GM12801 (cell line): ENCODE results near the gene SUGCT.

ENCODE experiments used
- CTCF ChIP-seq: IDR thresholded peaks from one replicate; pipeline ENCODE4 v1.5.1; 2011; ENCODE audit warnings: control low read depth; ENCODE audit not compliant: insufficient read length; ENCODE audit errors: extremely low read depth

Gene SUGCT

GRCh38 chr7:40551685-40552576 is 417.1 kb downstream of the SUGCT start:
- TF ChIP-seq CTCF: no peak

DNA sequence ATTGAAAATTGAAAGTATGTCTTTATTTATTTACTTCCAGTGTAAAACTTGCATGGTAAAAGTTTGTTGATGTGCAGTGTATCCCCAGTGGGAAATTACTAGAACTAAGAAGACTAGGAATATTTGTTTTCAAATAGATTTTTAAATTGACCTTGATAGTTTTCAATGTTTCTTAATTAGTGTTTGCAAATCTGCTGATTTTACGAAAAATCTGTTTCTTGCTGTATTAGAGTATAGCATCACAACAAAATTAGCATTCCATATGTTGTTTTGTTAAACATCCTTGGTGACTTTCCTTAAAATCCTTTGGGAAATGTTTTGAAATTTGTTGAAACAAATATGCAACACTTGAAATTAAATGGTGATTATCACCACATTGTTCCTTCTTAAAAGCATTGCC is 425.9 kb downstream of the SUGCT start:
- TF ChIP-seq CTCF: no peak

GRCh38 chr7:40566879-40567278 is 432.1 kb downstream of the SUGCT start:
- TF ChIP-seq CTCF: no peak

DNA sequence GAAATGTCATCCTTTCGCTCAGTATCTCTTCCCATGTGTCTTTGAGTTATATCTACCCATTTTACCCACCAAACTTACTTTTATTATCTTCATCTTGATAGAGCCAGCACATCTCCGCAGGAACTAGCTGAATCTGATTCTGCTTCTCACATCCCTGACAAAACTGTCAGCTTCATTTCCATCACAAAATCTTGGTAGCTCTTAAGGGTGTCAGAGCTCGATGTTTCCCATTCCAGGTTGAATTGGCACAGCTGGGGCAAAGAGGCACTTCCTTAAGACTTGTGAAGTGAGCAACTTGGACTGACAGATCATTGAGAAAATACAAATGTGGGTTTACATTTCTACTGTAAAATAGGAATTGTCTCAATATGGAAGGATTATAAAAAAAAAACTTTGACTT is 434.5 kb downstream of the SUGCT start:
- TF ChIP-seq CTCF: no peak

DNA sequence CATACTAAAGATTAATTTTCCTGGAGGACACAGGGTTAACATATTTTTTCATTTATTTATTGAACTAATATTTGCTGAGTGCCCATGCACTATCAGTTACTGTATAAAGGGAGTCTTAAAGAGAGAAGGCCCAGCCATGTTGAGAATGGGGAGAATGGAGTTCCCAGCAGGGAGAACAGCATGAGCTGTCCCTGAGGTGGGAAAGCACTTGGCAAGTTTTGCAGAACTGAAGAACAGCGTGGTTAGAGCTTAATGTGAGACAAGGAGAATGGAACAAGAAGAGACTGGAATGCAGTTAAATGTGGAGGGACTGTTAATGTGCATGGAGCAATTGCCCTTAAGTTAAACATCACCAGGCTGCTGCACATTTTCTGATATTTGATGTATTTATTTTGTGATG is 435.4 kb downstream of the SUGCT start:
- no peak for TF ChIP-seq CTCF

GRCh38 chr7:40571796-40572195 is 437.0 kb downstream of the SUGCT start:
- no peak for TF ChIP-seq CTCF

- no peak for TF ChIP-seq CTCF
Measured at GRCh38 chr7:40572810-40573465, 438.1 kb downstream of the SUGCT start.
